Osteocyte (in vitro differentiated cells): ENCODE measurements around the gene IQCH. TPM values are rescaled to one million over a fixed set of nuclear protein-coding genes. Genes with fewer than 3 reads are reported as not detected.

Source experiments
- DNase-seq: peaks from one replicate; pipeline ENCODE4 v3.0.0; 2021; ENCODE audit warnings: mixed read lengths; ENCODE audit not compliant: unreplicated experiment; ENCODE audit errors: extremely low spot score
- H3K27ac Mint-ChIP-seq: one replicate; pipeline ENCODE4 v1.8.0; 2021; ENCODE audit warnings: mild to moderate bottlenecking, mixed read lengths; ENCODE audit not compliant: unreplicated experiment
- H3K27me3 Mint-ChIP-seq: one replicate; pipeline ENCODE4 v1.8.0; 2021; ENCODE audit warnings: mixed read lengths; ENCODE audit not compliant: unreplicated experiment
- H3K36me3 Mint-ChIP-seq: one replicate; pipeline ENCODE4 v1.8.0; 2021; ENCODE audit warnings: mixed read lengths; ENCODE audit not compliant: unreplicated experiment
- H3K4me1 Mint-ChIP-seq: one replicate; pipeline ENCODE4 v1.8.0; 2021; ENCODE audit warnings: mixed read lengths; ENCODE audit not compliant: unreplicated experiment
- H3K4me3 Mint-ChIP-seq: one replicate; pipeline ENCODE4 v1.8.0; 2021; ENCODE audit warnings: mild to moderate bottlenecking, moderate library complexity, mixed read lengths; ENCODE audit not compliant: unreplicated experiment
- H3K9me3 Mint-ChIP-seq: one replicate; pipeline ENCODE4 v1.8.0; 2021; ENCODE audit warnings: mixed read lengths; ENCODE audit not compliant: unreplicated experiment
- total RNA-seq: library from RNA; stranded (reverse); gene quantifications from 2 replicates; pipeline ENCODE4 v1.2.1, GENCODE V29; 2021
- TF ChIP-seq, protein P1 (sequence below): fragments of 200-600 bp; sonication (generic); IDR thresholded peaks from 2 replicates; pipeline ENCODE4 v1.5.0; 2021; ENCODE audit warnings: antibody characterized with exemption, mild to moderate bottlenecking, moderate library complexity

Gene IQCH
- total RNA-seq, 1 donor from 2014 or later = 2.0 TPM

DNA sequence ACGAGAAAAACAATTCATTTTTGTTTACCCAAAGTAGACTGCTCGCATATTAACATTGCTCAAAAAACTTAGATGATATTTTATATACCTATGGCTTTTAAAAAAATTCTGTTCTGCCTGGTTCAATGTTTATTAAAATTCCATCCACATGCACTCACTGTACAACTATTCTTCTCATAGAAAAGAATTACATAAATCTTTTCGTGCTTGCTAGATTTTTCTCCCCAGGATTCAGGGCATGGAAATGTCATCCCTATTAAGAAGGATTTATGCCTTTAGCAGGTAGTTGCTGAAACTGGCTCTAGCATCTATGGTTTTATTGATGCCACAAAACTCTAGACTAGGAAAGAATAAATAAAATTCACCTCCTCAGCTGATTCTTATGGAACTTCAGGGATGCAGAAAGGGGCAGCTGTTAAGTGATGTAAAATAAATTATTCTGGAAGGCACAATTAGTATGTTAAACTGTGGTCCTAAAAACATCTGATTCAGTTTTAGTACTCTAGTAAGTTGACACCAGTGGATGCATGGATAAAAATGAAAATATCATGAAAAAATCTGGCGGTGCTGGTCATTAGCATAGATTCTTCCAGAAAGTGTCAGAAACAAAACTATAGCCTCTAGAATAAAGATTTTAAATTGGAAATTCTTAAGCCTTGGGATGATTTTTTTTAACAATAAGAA lies 41.8 kb upstream of the IQCH start:
- TF ChIP-seq, protein P1, sequence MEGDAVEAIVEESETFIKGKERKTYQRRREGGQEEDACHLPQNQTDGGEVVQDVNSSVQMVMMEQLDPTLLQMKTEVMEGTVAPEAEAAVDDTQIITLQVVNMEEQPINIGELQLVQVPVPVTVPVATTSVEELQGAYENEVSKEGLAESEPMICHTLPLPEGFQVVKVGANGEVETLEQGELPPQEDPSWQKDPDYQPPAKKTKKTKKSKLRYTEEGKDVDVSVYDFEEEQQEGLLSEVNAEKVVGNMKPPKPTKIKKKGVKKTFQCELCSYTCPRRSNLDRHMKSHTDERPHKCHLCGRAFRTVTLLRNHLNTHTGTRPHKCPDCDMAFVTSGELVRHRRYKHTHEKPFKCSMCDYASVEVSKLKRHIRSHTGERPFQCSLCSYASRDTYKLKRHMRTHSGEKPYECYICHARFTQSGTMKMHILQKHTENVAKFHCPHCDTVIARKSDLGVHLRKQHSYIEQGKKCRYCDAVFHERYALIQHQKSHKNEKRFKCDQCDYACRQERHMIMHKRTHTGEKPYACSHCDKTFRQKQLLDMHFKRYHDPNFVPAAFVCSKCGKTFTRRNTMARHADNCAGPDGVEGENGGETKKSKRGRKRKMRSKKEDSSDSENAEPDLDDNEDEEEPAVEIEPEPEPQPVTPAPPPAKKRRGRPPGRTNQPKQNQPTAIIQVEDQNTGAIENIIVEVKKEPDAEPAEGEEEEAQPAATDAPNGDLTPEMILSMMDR = no peak
- H3K27ac Mint-ChIP-seq = no peak overlapping the region
- peaks cover 14% of the 10 kb centered on the region for H3K36me3 Mint-ChIP-seq
- no peak for DNase-seq
- H3K4me3 Mint-ChIP-seq = no peak overlapping the region
- H3K27me3 Mint-ChIP-seq = no peaks in the 10 kb centered on the region
- no peaks in the 10 kb centered on the region for H3K9me3 Mint-ChIP-seq
- H3K4me1 Mint-ChIP-seq = peaks cover 9% of the 10 kb centered on the region

DNA sequence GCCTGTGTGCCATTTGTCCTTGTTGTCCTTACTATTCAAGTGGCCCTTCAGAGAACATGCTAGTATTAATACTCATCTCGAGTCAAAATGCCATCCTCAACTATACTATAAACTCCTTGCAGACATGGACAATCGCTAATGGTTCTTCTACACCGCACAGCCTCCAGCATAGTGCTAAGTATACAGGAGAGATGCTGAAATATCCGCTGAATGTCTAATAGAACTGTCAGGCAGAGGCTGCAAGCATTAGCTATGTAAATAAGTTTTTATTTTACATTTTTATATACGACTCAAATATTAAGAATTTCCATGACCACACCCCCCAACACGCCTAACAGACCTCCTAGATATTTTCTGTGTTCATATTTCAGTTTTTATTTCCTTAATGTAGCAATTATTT lies 39.5 kb upstream of the IQCH start:
- peaks cover 9% of the 10 kb centered on the region for H3K4me1 Mint-ChIP-seq
- H3K9me3 Mint-ChIP-seq = no peaks in the 10 kb centered on the region
- no peaks in the 10 kb centered on the region for H3K27me3 Mint-ChIP-seq
- H3K4me3 Mint-ChIP-seq = no peak overlapping the region
- DNase-seq = no peak
- peaks cover 13% of the 10 kb centered on the region for H3K36me3 Mint-ChIP-seq
- TF ChIP-seq, protein P1 = no peak
- H3K27ac Mint-ChIP-seq = no peak overlapping the region

GRCh38 chr15:67216859-67217258 lies 37.7 kb upstream of the IQCH start:
- DNase-seq = no peak
- peaks cover 15% of the 10 kb centered on the region for H3K36me3 Mint-ChIP-seq
- H3K27ac Mint-ChIP-seq = no peak overlapping the region
- no peaks in the 10 kb centered on the region for H3K27me3 Mint-ChIP-seq
- TF ChIP-seq, protein P1 = no peak
- no peak overlapping the region for H3K4me3 Mint-ChIP-seq
- H3K9me3 Mint-ChIP-seq = no peaks in the 10 kb centered on the region
- peaks cover 9% of the 10 kb centered on the region for H3K4me1 Mint-ChIP-seq

GRCh38 chr15:67218428-67218827 lies 36.2 kb upstream of the IQCH start:
- Mint-ChIP-seq H3K9me3 (no peaks in the 10 kb centered on the region), H3K27ac (no peak overlapping the region), H3K4me3 (no peak overlapping the region), H3K27me3 (no peaks in the 10 kb centered on the region), H3K36me3 (peaks cover 15% of the 10 kb centered on the region), H3K4me1 (peaks cover 9% of the 10 kb centered on the region)
- no peak for DNase-seq
- TF ChIP-seq, protein P1 = no peak

DNA sequence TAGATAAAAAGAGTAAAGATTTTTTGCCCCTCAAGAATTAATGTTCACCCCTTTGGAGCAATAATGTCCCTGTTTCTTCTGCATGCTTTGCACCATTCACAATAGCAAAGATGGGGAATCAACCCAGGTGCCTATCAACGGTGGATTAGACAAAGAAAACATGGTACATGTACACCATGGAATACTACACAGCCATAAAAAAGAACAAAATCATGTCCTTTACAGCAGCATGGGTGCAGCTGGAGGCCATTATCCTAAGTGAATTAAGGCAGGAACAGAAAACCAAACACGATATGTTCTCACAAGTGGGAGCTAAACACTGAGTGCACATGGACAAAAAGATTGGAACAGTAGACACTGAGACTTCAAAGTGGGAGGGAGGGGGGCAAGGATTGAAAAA lies 35.3 kb upstream of the IQCH start:
- Mint-ChIP-seq H3K27ac (no peak overlapping the region), H3K27me3 (no peaks in the 10 kb centered on the region), H3K4me1 (peaks cover 9% of the 10 kb centered on the region), H3K9me3 (no peaks in the 10 kb centered on the region), H3K4me3 (no peak overlapping the region), H3K36me3 (peaks cover 15% of the 10 kb centered on the region)
- DNase-seq = no peak
- TF ChIP-seq, protein P1 = no peak
